HG02678 (cell line): ENCODE data around the gene CCR5.

Experiments used
- ATAC-seq: cut with Tn5 transposase; IDR thresholded peaks from one replicate; pipeline ENCODE4 v1.9.1; 2021; ENCODE audit warnings: mild to moderate bottlenecking, moderate library complexity; ENCODE audit not compliant: unreplicated experiment

The CCR5 gene

GRCh38 chr3:46358466-46358865 lies 12.3 kb upstream of the CCR5 start:
- ATAC-seq = no peak

GRCh38 chr3:46359733-46360493 lies 10.8 kb upstream of the CCR5 start:
- no peak for ATAC-seq

- no peak for ATAC-seq
Observed at GRCh38 chr3:46360907-46361306, 9.8 kb upstream of the CCR5 start.

GRCh38 chr3:46361408-46362283 lies 9.1 kb upstream of the CCR5 start:
- ATAC-seq = no peak

- no peak for ATAC-seq
Observed at GRCh38 chr3:46365041-46365440, 5.7 kb upstream of the CCR5 start.

- no peak for ATAC-seq
Observed at GRCh38 chr3:46365737-46366524, 4.8 kb upstream of the CCR5 start.

GRCh38 chr3:46367811-46368210 lies 2.9 kb upstream of the CCR5 start:
- no peak for ATAC-seq

GRCh38 chr3:46368569-46368968 lies 2.2 kb upstream of the CCR5 start:
- ATAC-seq = peak; percentile 63

GRCh38 chr3:46369151-46369550 lies 1.6 kb upstream of the CCR5 start:
- no peak for ATAC-seq

GRCh38 chr3:46369675-46370132 lies 1.0 kb upstream of the CCR5 start:
- peak; percentile 46 for ATAC-seq

- ATAC-seq = no peak
Observed at GRCh38 chr3:46371519-46372340, 984 bp downstream of the CCR5 start.

GRCh38 chr3:46372492-46373359 lies 2.0 kb downstream of the CCR5 start:
- no peak for ATAC-seq

GRCh38 chr3:46374755-46375154 lies 4.0 kb downstream of the CCR5 start:
- no peak for ATAC-seq

- ATAC-seq = no peak
Observed at GRCh38 chr3:46375218-46375617, 4.5 kb downstream of the CCR5 start.

- ATAC-seq = no peak
Observed at GRCh38 chr3:46375814-46376213, 5.1 kb downstream of the CCR5 start.

- no peak for ATAC-seq
Observed at GRCh38 chr3:46378426-46378942, 7.7 kb downstream of the CCR5 start.

GRCh38 chr3:46380471-46381221 lies 9.9 kb downstream of the CCR5 start:
- ATAC-seq = no peak

GRCh38 chr3:46381625-46382024 lies 10.9 kb downstream of the CCR5 start:
- ATAC-seq = no peak
